HepG2 (cell line): Measurements from ENCODE around the gene MYO1C. TPM values are rescaled to one million over a fixed set of nuclear protein-coding genes. Genes with fewer than 3 reads are reported as not detected.

ENCODE experiments used
- ATAC-seq: fragments of 200-7000 bp; cut with Tn5 transposase; 3 replicates; pipeline ENCODE4 v1.9.1; 2020; ENCODE audit warnings: mild to moderate bottlenecking, moderate library complexity
- BruUV-seq: library from RNA; stranded (reverse); fragments of 400-500 nt; replicated peaks from 2 replicates; lab custom pipeline; 2021; lab: Mats Ljungman, UMichigan
- CTCF ChIA-PET: fragments of 300-600 bp; formaldehyde crosslinking; extraction: SDS; loops from one replicate; lab custom pipeline; 2021; ENCODE audit warnings: low total read pairs, inconsistent platforms, low intra/inter-chr PET ratio; lab: Yijun Ruan, JAX
- POLR2A ChIA-PET: fragments of 350-600 bp; sonication (Branson Sonifier 250); formaldehyde crosslinking; loops from one replicate; lab custom pipeline; 2020; ENCODE audit warnings: antibody characterized with exemption, inconsistent platforms; lab: Yijun Ruan, JAX
- DNase-seq: peaks from one replicate; pipeline ENCODE4 v3.0.0-alpha.2; 2015; ENCODE audit warnings: low spot score
- FAIRE-seq: peaks from 3 replicates; lab custom pipeline; 2011; peaks lifted over from hg19 to GRCh38; lab: Jason Lieb, UNC
- H2AFZ ChIP-seq: one replicate; pipeline ENCODE4 v1.6.1; 2011; ENCODE audit warnings: low read length, inconsistent platforms
- H3K27ac ChIP-seq: fragments of 300-600 bp; 3 replicates; pipeline ENCODE4 v1.8.0; 2011; ENCODE audit warnings: mixed run types, mild to moderate bottlenecking, mixed read lengths, low read length, inconsistent platforms; ENCODE audit not compliant: insufficient read depth; ENCODE audit errors: extremely low read length
- H3K27me3 ChIP-seq, 2 experiments: fragments of 200-600 bp in 1 of 2; 2 replicates in 1 of 2; 3 replicates in 1 of 2; pipeline versions ENCODE4 v1.6.0 to v1.8.0; 2011; ENCODE audit warnings: low read length in 2 of 2, mild to moderate bottlenecking in 2 of 2, moderate library complexity in 2 of 2, inconsistent platforms in 1 of 2; ENCODE audit not compliant: insufficient read depth in 2 of 2, control insufficient read depth in 1 of 2
- H3K36me3 ChIP-seq, 2 experiments: fragments of 200-600 bp in 1 of 2; replicated peaks in 1 of 2; 2 replicates in 1 of 2; 3 replicates in 1 of 2; pipeline versions ENCODE4 v1.5.1 to v1.8.0; 2011; ENCODE audit warnings: low read length in 2 of 2, inconsistent platforms in 1 of 2; ENCODE audit not compliant: insufficient read depth in 2 of 2, control insufficient read depth in 1 of 2
- H3K4me1 ChIP-seq: 2 replicates; pipeline ENCODE4 v1.5.1; 2012; ENCODE audit warnings: low read length, inconsistent platforms; ENCODE audit not compliant: insufficient read depth
- H3K4me2 ChIP-seq: 2 replicates; pipeline ENCODE4 v1.6.0; 2011; ENCODE audit warnings: low read depth, low read length, inconsistent platforms
- H3K4me3 ChIP-seq, 3 experiments: fragments of 200-600 bp in 1 of 3; sonication (generic), shearing (Covaris generic) in 1 of 3; replicated peaks in 1 of 3; 2 replicates each; pipeline ENCODE4 v1.5.1; 2011 to 2016; ENCODE audit warnings: low read length in 3 of 3, inconsistent platforms in 2 of 3, low read depth in 2 of 3, mild to moderate bottlenecking in 2 of 3, control low read depth in 1 of 3, mixed read lengths in 1 of 3; ENCODE audit not compliant: insufficient read depth in 1 of 3
- H3K79me2 ChIP-seq: one replicate; pipeline ENCODE4 v1.6.1; 2011; ENCODE audit warnings: low read length, inconsistent platforms; ENCODE audit not compliant: insufficient read depth
- H3K9ac ChIP-seq: 2 replicates; pipeline ENCODE4 v1.6.0; 2011; ENCODE audit warnings: mild to moderate bottlenecking, low read depth, low read length, inconsistent platforms; ENCODE audit not compliant: insufficient read depth
- H3K9me3 ChIP-seq: 2 replicates; pipeline ENCODE4 v1.5.1; 2012; ENCODE audit warnings: mild to moderate bottlenecking, low read length
- H4K20me1 ChIP-seq: 2 replicates; pipeline ENCODE4 v1.6.0; 2011; ENCODE audit warnings: inconsistent platforms, mild to moderate bottlenecking, low read length, moderate library complexity; ENCODE audit not compliant: insufficient read depth
- ATRX ChIP-seq: sonication (generic); formaldehyde crosslinking; IDR thresholded peaks from 2 replicates; pipeline ENCODE4 v1.4.0; 2020; ENCODE audit warnings: missing genetic modification reagents, borderline replicate concordance
- CREM ChIP-seq, 2 experiments: sonication (generic) in 1 of 2; formaldehyde crosslinking in 1 of 2; IDR thresholded peaks; 2 replicates each; pipeline versions ENCODE4 v1.4.0 to v1.6.1; 2016 to 2020; ENCODE audit warnings: antibody characterized with exemption in 1 of 2, mild to moderate bottlenecking in 1 of 2, missing genetic modification reagents in 1 of 2
- KDM5B ChIP-seq: sonication (generic); formaldehyde crosslinking; IDR thresholded peaks from 2 replicates; pipeline ENCODE4 v1.4.0; 2020; ENCODE audit warnings: missing genetic modification reagents, mild to moderate bottlenecking, borderline replicate concordance
- SMC3 ChIP-seq: IDR thresholded peaks from 2 replicates; pipeline ENCODE4 v1.6.1; 2011; ENCODE audit warnings: low read length, improper control_type of control experiment
- ZBTB43 ChIP-seq: sonication (generic); formaldehyde crosslinking; conservative IDR thresholded peaks from 2 replicates; pipeline ENCODE4 v1.4.0; 2020; ENCODE audit warnings: missing genetic modification reagents
- ZNF256 ChIP-seq: sonication (generic); formaldehyde crosslinking; conservative IDR thresholded peaks from 2 replicates; pipeline ENCODE4 v1.4.0; 2020; ENCODE audit warnings: missing genetic modification reagents
- ZNF484 ChIP-seq: sonication (generic); formaldehyde crosslinking; IDR thresholded peaks from 2 replicates; pipeline ENCODE4 v1.5.1; 2020; ENCODE audit warnings: mild to moderate bottlenecking, low read depth, missing genetic modification reagents, borderline replicate concordance
- WGBS: methylation state at CpG from one replicate; pipeline ENCODE4 v1.1.6; 2017; ENCODE audit warnings: low lambda C conversion rate; 5-methylcytosine and 5-hydroxymethylcytosine counted together
- in situ Hi-C: cut with HindIII; loops from 2 replicates; pipeline ENCODE4 v1.10.0; 2017; ENCODE audit warnings: low pct_unique_long_range_greater_than_20kb; ENCODE audit not compliant: extremely low pct_ligation_motif_present
- intact Hi-C: fragments of 100-400 bp; cut with micrococcal nuclease; formaldehyde crosslinking; loops from one replicate; pipeline ENCODE4 v1.10.0; 2022; ENCODE audit not compliant: unreplicated experiment
- polyA plus RNA-seq, 8 experiments: library from polyadenylated mRNA; depleted of rRNA in 3 of 8; stranded (reverse) in 7 of 8; unstranded in 1 of 8; fragments of >200 nt; fragmentation: Illumina TruSeq in 4 of 8; extraction: Trizol in 4 of 8; gene quantifications; 2 replicates each; pipeline versions ENCODE4 v1.2.1 to v1.2.3, GENCODE V29; 2011 to 2016; ENCODE audit warnings: low read depth in 4 of 8, missing spikeins in 1 of 8, mixed read lengths in 1 of 8; ENCODE audit not compliant: insufficient read depth in 1 of 8
- total RNA-seq, 5 experiments: library from RNA; depleted of rRNA; stranded (reverse); fragments of >200 nt; fragmentation: Illumina TruSeq; extraction: Trizol; gene quantifications; 2 replicates each; pipeline ENCODE4 v1.2.3, GENCODE V29; 2016; ENCODE audit warnings: low read depth in 1 of 5

The MYO1C gene
- total and polyA plus RNA-seq, 2 of the 13 experiments (the other 11 are each of a cell fraction or from before 2014, with no cell fraction given), result 22.7 to 40.8 TPM

- Histone ChIP-seq H3K27ac (no peak overlapping the region), H3K4me1 (peaks cover 12% of the 10 kb centered on the region), H3K36me3 (peaks cover 12 to 44% of the 10 kb centered on the region in 2 experiments), H4K20me1 (no peaks in the 10 kb centered on the region), H3K4me3 (no peak overlapping the region), H2AFZ (no peak overlapping the region), H3K27me3 (no peaks in the 10 kb centered on the region; a peak in 1 of 5 replicates)
- no peak for DNase-seq
- in situ Hi-C loops, result no loop called here
- no peak for ATAC-seq
- BruUV-seq, result no TSS peak
- WGBS, result 91% methylated on average over 11 of the region's 11 CpGs
- POLR2A ChIA-PET, result no interaction called here
- TF ChIP-seq ZNF484 (CRISPR knock-in tag) (no peak), SMC3 (no peak), CREM (IDR thresholded peaks at IDR 0.05) (no peak), CREM (CRISPR knock-in tag; IDR thresholded peaks at IDR 0.05) (no peak), ZBTB43 (no peak), KDM5B (CRISPR knock-in tag) (no peak), ATRX (no peak), ZNF256 (CRISPR knock-in tag) (no peak)
- TF ChIP-seq, all 625 proteins: peak for 0
- FAIRE-seq, result no peak
- intact Hi-C loops, result no loop called here
- H3K9me3 ChIP-seq, result no peaks in the 10 kb centered on the region
- no peak overlapping the region for H3K9ac ChIP-seq
- H3K4me2 ChIP-seq, result no peak overlapping the region
- H3K79me2 ChIP-seq, result peaks cover 5% of the 10 kb centered on the region
- CTCF ChIA-PET, result no interaction called here
These were observed 10.8 kb downstream of the MYO1C start for GRCh38 chr17:1481736-1482135.
